Left forelimb (tissue), 1 donor: ENCODE measurements around the gene SLC19A1.

Experiments used
- DNase-seq: peaks from one replicate; pipeline ENCODE4 v3.0.0-alpha.2; 2018; ENCODE audit warnings: low spot score

Gene SLC19A1

DNA sequence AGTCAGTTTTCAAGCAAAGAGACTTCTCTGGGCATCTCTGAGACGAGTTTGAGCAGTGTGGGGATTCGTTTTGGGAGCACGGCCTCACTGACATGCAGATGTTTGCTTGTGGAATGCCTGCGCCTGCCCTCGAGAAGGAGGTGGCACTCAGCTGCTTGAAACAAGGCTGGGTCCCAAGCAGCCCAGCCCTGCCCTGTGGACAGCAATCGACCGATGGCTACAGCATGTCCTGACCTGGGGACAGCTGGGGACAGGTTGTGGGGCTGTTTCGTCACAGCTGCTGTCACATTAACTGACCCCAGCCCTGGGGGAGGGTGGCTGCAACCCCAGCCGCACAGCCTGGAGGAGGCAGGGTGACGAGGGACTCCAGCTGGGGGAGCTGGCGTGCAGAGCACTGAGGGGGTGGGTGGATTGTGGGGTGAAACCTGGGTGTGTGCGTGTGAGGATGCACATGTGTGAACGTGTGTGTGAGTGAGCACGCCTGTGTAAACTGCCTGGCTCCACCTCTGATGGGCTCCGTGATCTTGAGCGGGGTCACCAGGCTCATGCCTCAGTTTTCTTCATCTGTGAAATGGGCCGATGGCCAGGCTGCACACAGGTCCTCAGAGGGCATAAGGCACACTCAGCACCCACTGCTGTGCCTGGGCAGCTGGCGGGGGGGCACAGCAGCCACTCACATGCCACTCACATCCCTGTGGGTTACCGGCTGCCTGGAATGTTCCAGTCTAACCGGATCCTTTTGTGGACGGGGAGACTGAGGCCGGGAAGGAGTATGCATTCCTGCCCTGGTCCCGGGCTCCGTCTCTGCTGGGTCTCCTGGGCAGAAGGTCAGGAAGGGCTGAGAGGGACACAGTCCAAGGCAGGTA, 87.9 kb downstream of the SLC19A1 start:
- no peak for DNase-seq

DNA sequence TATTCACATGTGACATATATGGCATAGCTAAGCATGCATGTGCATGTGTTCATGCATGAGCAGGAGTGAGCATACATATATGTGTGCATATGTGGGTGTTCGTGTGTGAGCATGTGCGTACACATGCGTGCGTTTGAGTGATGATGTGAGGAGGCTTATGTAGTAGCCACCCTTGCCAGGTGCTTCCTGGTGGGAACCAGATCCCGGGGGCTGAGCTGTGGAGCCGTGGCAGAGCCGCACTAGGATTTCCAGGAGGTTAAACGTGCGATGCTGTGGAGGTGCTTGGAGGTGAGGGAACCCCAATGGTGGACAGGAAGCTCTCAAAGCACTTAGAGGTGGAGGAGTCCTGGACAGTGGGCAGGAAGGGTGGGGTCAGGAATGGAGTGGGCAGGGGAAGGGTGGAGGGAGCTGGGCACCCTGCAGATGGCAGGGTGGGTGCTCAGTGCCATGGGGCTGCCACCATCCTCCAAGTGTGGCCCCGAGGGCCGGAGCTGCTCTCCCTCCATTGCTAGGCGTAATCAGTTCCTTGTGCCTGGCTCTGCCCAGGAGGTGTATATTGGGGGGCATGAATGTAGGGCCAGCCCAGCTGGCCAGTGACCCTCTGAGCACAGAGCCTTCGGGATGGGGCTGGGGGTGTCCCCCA, 88.8 kb downstream of the SLC19A1 start:
- no peak for DNase-seq

- no peak for DNase-seq
Measured at GRCh38 chr21:45452696-45453307, 89.4 kb downstream of the SLC19A1 start.

DNA sequence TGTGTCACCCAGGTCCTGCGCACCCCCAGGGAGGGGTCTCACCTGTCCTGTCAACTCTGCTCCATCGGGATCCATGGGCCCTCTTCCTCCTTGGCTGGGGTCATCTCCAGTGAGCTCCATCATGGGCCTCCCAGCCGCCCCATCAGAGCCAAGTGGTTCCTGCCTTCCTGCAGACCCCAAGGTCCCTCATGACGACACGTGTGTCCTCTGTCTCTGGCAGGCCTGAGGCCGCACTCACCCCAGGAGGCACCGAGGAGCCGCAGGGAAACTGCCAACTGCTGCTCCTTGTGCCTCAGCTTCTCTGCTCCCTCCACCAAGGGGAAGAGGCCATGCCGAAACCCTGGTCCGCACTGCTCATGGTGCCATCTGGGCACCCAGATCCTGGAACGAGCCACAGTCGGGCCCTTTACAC, 90.5 kb downstream of the SLC19A1 start:
- no peak for DNase-seq

DNA sequence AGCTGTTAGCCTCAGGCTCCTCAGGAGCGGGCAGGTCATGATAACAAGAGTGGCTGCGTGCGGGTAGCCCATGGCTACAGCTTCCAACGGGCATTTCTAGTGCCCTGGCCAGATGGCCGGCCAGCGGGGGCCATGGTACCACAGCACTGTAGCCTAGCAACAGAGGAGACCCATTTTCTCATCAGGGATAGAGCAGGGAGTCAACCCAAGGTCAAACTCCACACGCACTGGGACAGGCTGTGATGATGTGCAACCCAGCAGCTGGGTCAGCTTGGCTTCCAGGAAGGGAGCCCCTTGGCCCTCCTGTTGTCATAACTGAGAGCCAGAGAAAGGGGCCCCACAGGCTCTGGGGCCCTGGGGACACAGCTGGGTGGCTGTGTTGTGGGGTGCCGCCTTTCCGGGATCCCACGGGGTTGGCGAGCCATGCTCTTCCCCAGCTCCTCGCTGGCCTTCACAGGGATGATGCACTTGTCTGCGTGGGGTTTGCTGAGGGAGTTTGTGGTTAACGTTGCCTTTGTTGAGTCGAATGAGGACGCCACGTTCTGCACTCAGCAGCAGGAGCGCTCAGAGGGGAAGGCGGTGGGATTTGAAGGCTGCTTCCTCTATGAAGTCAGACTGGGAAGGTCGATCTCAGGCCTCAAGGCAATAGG, 91.0 kb downstream of the SLC19A1 start:
- DNase-seq, result no peak

GRCh38 chr21:45450423-45451090, 91.7 kb downstream of the SLC19A1 start:
- no peak for DNase-seq

- no peak for DNase-seq
Measured at GRCh38 chr21:45449658-45450422, 92.4 kb downstream of the SLC19A1 start.

DNA sequence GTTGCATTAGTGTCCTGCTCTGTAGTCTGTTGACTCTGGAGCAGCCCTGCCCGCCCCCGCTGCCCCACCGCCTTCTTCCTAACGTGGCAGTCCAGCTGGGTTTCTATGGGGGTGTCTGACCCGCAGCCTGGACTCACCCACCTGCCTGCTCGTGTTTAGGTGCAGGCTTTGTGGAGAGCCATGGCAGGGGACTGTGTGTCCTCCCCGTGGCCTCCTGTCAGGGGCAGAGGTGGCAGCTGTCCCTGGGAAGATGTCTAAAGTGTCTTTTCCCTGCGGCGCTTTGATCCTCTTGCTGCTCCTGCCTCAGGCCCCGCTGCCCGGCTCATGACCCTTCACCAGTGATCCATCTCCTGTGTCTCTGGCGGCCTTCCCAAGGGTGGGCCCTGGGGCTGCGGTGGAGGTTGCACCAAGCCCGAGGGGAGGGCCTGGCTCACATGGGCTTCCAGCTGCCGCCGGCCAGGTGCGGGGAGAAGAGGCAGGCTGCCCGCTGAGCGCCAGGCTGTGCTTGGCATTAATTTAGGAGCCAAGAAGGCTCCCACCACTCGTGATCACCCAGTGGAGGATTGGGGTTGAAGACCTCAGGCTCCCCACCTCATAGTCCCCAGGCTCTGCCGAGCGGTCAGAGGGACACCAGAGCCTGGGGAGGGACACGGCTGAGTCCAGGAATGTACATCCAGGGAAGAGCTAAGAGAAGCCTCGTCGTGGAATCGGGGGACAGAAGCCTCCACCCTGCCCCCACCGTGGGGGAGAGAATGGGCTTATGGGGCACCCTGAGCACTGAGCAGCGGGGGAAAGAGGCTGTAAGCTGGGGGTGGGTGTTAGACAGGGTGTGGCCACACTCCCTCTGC, 93.2 kb downstream of the SLC19A1 start:
- DNase-seq, result no peak

DNA sequence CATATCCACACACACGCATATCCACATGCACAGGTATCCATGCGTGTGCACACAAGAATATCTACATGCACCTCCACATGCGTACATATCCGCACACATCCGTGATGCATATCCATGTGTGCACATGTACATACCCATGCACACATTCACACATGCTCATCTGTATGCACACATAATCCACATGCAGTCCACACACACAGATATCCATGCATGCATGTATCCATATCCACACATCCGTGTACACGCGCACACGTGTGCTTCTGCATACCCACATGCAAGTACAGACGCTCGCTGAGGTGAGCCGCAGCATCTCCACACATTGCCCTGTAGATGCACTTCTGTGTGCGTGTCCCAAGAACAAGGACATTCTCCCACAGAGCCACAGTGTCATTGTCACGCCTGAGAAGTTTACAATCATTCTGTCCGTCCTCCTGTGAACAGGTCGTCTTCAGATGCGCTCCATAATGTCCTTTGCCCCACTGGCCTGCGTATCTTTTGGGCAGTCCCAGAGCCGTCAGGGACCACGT, 93.9 kb downstream of the SLC19A1 start:
- no peak for DNase-seq
